ENCODE data around the gene CTNNA2. TPM values are rescaled to one million over a fixed set of nuclear protein-coding genes. Genes with fewer than 3 reads are reported as not detected.

The CTNNA2 gene
- total and polyA plus RNA-seq, 2 of the 8 experiments (the other 6 are each of a cell fraction or from before 2014, with no cell fraction given) = 3.9 to 9.0 TPM

- H3K9me3 ChIP-seq (ENCODE audit: insufficient read depth in 2 of 2, low read depth in 1 of 2, low read length in 1 of 2) = no peaks in the 10 kb centered on the region
- H3K4me1 ChIP-seq (replicated peaks in 1 of 4; ENCODE audit: control insufficient read depth in 3 of 4, insufficient read depth in 4 of 4, low read length in 3 of 4) = no peaks in the 10 kb centered on the region
- H3K79me2 ChIP-seq (ENCODE audit: control insufficient read depth in 1 of 2, insufficient read depth in 2 of 2, low read length in 2 of 2) = no peaks in the 10 kb centered on the region
- no peak overlapping the region for H2AK5ac ChIP-seq (ENCODE audit: low read depth, low read length)
- H4K5ac ChIP-seq (ENCODE audit: insufficient read length, low read depth, low read length) = no peak overlapping the region
- FAIRE-seq = no peak
- H3K9ac ChIP-seq (replicated peaks in 1 of 4; ENCODE audit: extremely low read depth in 1 of 4, low read depth in 3 of 4, low read length in 3 of 4) = no peak overlapping the region
- H3K14ac ChIP-seq (ENCODE audit: insufficient read length) = no peak overlapping the region
- no peak overlapping the region for H3K23ac ChIP-seq (ENCODE audit: insufficient read length)
- no peak for DNase-seq (ENCODE audit: low read depth in 1 of 2, low spot score in 2 of 2)
- no peak overlapping the region for H3K18ac ChIP-seq (ENCODE audit: extremely low read depth, low read length)
- no peak overlapping the region for H2BK20ac ChIP-seq (ENCODE audit: low read length)
- H2BK5ac ChIP-seq (ENCODE audit: low read depth, low read length) = no peak overlapping the region
- H4K91ac ChIP-seq (replicated peaks; ENCODE audit: insufficient read length, low read length) = no peak overlapping the region
- no peak overlapping the region for H3K4me3 ChIP-seq (ENCODE audit: extremely low read depth in 1 of 4, insufficient read depth in 2 of 4, low read depth in 3 of 4, low read length in 4 of 4)
- CTCF ChIA-PET (ENCODE audit: partially characterized antibody) = interaction anchor here (3.2 to 5.2 kb wide), 2 partner anchors 8 to 9 kb away, joined by 17 to 46 read pairs; no protein-coding TSS in a partner anchor
- H2BK12ac ChIP-seq (ENCODE audit: low read depth, low read length) = no peak overlapping the region
- no peaks in the 10 kb centered on the region for H3K79me1 ChIP-seq (ENCODE audit: low read depth, low read length)
- H3K27ac ChIP-seq (ENCODE audit: low read depth, low read length) = no peak overlapping the region
- no peaks in the 10 kb centered on the region for H4K20me1 ChIP-seq (replicated peaks in 1 of 2; ENCODE audit: control insufficient read depth in 1 of 2, insufficient read depth in 2 of 2, low read length in 2 of 2)
- H2BK120ac ChIP-seq (replicated peaks; ENCODE audit: low read depth, low read length) = no peak overlapping the region
- no peak overlapping the region for H3K4ac ChIP-seq (replicated peaks; ENCODE audit: insufficient read length, low read depth, low read length)
- H3K56ac ChIP-seq (replicated peaks; ENCODE audit: insufficient read length, low read depth, low read length) = no peak overlapping the region
- H3K23me2 ChIP-seq (ENCODE audit: low read depth, low read length) = no peaks in the 10 kb centered on the region
- no peak overlapping the region for H3K4me2 ChIP-seq (ENCODE audit: insufficient read depth in 1 of 2, low read depth in 2 of 2, low read length in 2 of 2)
- 95% methylated on average over 3 of the region's 3 CpGs; no CpG with 5 or more reads in 1 of the 2 experiments for WGBS, 2 experiments (ENCODE audit: extremely low coverage in 1 of 2, insufficient coverage in 1 of 2, insufficient read length in 1 of 2, insufficient replicate concordance in 2 of 2, low coverage in 1 of 2, low lambda C conversion rate in 2 of 2, missing lambda C conversion rate in 1 of 2)
- no peak overlapping the region for H4K8ac ChIP-seq (ENCODE audit: extremely low read depth, insufficient read depth, low read length)
- H2BK15ac ChIP-seq (ENCODE audit: low read length) = no peak overlapping the region
- H3K36me3 ChIP-seq (ENCODE audit: control insufficient read depth in 2 of 4, insufficient read depth in 4 of 4, low read length in 3 of 4) = no peaks in the 10 kb centered on the region
- no peaks in the 10 kb centered on the region for H3K27me3 ChIP-seq (replicated peaks in 1 of 4; ENCODE audit: control insufficient read depth in 3 of 4, extremely low read depth in 1 of 4, insufficient read depth in 3 of 4, low read length in 3 of 4)
- H2AFZ ChIP-seq (ENCODE audit: low read length) = no peak overlapping the region
- POLR2A ChIA-PET (ENCODE audit: partially characterized antibody) = no interaction called here
- TF ChIP-seq ATF2 (IDR thresholded peaks at IDR 0.05; ENCODE audit: low read length) (no peak), CTBP2 (IDR thresholded peaks at IDR 0.05; ENCODE audit: borderline replicate concordance, insufficient read depth, insufficient read length, low read length) (no peak), RBBP5 (IDR thresholded peaks at IDR 0.05; ENCODE audit: borderline replicate concordance, low read depth, low read length) (no peak), BRCA1 (IDR thresholded peaks at IDR 0.05; ENCODE audit: low read depth, low read length) (no peak), SAP30 (IDR thresholded peaks at IDR 0.05; ENCODE audit: insufficient read depth, insufficient replicate concordance, low read length) (no peak)
Observed at GRCh38 chr2:80248146-80248545, 735.3 kb downstream of the CTNNA2 start.

All from H1 (cell line).